Kidney glomerular epithelial cell (primary cell): ENCODE data around the gene PCDHGA12.
"Not testable (repeated sequence)": the region's sequence is repeated elsewhere in the genome, so short reads cannot be mapped to it uniquely, and the experiment has no call there.

Experiments used
- DNase-seq: peaks from one replicate; lab custom pipeline; 2025; lab: John Stamatoyannopoulos, UW

The PCDHGA12 gene

DNA sequence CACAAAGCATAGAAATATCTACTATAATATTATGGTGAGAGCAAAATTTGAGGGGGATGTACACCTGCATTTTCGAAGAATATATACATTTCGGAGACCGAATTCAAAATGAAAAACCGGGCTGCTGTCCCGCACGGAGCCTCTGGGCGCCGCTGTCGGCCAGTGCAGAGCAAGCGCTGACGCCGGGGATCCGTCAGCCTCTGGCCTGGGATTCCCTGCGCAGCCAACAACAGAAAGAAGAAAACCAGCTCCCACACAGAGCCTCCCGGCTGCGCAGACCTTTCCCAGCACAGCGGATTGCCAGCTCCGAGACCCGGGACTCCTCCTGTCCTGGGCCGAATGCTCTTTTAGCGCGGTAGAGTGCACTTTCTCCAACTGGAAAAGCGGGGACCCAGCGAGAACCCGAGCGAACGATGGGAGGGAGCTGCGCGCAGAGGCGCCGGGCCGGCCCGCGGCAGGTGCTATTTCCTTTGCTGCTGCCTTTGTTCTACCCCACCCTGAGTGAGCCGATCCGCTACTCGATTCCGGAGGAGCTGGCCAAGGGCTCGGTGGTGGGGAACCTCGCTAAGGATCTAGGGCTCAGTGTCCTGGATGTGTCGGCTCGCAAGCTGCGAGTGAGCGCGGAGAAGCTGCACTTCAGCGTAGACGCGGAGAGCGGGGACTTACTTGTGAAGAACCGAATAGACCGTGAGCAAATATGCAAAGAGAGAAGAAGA lies 22.4 kb upstream of the PCDHGA12 start, which contains the start of gene PCDHGB6:
Gene PCDHGB6 (plus strand): TSS at position 232 of the 716 bp plus-strand sequence. CDS start 182 bp downstream, at position 414.
- DNase-seq: not testable (repeated sequence)

DNA sequence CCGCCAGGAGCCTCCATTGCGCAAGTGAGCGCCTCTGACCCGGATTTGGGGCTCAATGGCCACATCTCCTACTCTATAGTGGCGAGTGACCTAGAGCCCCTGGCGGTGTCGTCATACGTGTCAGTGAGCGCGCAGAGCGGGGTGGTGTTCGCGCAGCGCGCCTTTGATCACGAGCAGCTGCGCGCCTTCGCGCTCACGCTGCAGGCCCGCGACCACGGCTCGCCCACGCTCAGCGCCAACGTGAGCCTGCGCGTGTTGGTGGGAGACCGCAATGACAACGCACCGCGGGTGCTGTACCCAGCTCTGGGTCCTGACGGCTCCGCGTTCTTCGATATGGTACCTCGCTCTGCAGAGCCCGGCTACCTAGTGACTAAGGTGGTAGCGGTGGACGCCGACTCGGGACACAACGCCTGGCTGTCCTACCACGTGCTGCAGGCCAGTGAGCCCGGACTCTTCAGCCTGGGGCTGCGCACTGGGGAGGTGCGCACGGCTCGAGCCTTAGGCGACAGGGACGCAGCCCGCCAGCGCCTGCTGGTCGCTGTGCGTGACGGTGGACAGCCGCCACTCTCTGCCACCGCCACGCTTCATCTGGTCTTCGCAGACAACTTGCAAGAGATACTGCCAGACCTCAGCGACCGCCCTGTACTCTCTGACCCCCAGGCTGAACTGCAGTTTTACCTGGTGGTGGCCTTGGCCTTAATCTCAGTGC lies 20.6 kb upstream of the PCDHGA12 start:
- no peak for DNase-seq

DNA sequence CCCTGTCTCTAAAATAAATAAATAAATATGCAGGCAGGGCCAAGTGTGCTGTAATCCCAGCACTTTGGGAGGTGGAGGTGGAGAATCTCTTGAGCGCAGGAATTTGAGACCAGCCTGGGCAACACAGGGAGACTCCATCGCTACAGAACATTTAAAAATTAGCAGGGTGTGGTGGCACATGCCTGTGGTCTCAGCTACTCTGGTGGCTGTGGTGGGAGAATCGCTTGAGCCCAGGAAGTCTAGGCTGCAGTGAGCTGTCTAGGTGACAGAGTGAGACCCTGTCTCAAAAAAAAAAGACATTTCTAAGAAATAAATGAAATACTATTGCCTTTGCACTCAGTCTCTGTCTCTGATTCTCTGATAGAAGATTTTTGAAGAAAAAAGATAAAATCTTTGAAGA lies 18.7 kb upstream of the PCDHGA12 start:
- DNase-seq: no peak

- peak; percentile 15 for DNase-seq
These were observed 17.3 kb upstream of the PCDHGA12 start, which contains the start of gene PCDHGA10 for GRCh38 chr5:141412854-141413539. TSS of gene PCDHGA10 (plus strand) at chr5:141412987. CDS start at chr5:141413176, 189 bp downstream.

GRCh38 chr5:141413540-141414069 lies 16.7 kb upstream of the PCDHGA12 start:
- DNase-seq: no peak

GRCh38 chr5:141414548-141415274 lies 15.6 kb upstream of the PCDHGA12 start:
- DNase-seq: not testable (repeated sequence)

DNA sequence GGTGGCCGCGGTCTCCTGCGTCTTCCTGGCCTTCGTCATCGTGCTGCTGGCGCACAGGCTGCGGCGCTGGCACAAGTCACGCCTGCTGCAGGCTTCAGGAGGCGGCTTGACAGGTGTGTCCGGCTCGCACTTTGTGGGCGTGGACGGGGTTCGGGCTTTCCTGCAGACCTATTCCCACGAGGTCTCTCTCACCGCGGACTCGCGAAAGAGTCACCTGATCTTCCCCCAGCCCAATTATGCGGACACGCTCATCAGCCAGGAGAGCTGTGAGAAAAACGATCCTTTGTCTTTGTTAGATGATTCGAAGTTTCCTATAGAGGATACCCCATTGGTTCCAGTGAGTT lies 15.1 kb upstream of the PCDHGA12 start:
- not testable (repeated sequence) for DNase-seq

DNA sequence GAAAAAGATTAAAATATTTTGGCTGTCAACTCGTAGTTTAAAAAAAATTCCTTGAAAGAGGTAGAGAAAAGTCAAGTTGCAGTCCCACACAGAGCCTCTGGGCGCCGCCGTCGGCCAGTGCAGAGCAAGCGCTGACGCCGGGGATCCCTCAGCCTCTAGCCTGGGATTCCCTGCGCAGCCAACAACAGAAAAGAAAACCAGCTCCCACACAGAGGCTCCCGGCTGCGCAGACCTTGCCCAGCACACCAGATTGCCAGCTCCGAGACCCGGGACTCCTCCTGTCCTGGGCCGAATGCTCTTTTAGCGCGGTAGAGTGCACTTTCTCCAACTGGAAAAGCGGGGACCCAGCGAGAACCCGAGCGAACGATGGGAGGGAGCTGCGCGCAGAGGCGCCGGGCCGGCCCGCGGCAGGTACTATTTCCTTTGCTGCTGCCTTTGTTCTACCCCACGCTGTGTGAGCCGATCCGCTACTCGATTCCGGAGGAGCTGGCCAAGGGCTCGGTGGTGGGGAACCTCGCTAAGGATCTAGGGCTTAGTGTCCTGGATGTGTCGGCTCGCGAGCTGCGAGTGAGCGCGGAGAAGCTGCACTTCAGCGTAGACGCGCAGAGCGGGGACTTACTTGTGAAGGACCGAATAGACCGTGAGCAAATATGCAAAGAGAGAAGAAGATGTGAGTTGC lies 12.7 kb upstream of the PCDHGA12 start, which contains the start of gene PCDHGB7:
Gene PCDHGB7 (plus strand): TSS at position 184 of the 679 bp plus-strand sequence. CDS start 183 bp downstream, at position 367.
- DNase-seq: peak; percentile 72

DNA sequence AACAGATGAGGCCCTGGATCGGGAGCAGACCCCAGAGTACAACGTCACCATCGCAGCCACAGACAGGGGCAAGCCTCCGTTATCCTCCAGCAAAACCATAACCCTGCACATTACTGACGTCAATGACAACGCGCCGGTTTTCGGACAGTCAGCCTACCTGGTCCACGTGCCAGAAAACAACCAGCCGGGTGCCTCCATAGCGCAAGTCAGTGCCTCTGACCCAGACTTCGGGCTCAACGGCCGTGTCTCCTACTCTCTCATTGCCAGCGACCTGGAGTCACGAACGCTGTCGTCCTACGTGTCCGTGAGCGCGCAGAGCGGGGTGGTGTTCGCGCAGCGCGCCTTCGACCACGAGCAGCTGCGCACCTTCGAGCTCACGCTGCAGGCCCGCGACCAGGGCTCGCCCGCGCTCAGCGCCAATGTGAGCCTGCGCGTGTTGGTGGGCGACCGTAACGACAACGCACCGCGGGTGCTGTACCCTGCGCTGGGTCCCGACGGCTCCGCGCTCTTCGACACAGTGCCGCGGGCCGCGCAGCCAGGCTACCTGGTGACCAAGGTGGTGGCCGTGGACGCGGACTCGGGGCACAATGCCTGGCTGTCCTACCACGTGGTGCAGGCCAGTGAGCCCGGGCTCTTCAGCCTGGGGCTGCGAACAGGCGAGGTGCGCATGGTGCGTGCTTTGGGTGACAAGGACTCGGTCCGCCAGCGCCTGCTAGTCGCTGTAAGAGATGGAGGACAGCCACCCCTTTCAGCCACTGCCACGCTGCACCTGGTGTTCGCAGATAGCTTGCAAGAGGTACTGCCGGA lies 11.0 kb upstream of the PCDHGA12 start:
- DNase-seq: no peak

DNA sequence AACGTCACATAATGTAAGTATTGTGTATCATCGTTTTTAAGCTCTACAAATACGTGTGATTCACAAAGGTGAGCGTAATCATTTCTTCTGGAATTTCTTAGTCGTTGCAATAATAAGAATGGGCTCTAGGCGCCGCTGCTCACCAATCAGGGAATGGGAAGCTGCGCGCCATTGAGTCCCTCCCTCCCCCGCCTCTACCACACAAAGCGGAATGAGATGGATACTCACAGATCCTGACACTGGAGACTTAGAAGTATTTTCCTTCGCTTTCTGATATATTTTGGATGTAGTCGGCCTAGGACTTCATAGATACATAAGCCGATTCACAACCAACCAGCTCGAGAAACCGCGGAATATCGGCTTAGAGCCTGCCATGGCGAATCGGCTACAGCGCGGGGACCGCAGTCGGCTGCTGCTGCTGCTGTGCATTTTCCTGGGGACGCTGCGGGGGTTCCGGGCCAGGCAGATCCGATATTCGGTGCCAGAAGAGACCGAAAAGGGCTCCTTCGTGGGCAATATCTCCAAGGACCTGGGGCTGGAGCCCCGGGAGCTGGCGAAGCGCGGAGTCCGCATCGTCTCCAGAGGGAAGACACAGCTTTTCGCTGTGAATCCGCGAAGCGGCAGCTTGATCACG lies 9.3 kb upstream of the PCDHGA12 start, which contains the start of gene PCDHGA11:
Gene PCDHGA11 (plus strand): TSS at position 197 of the 634 bp plus-strand sequence. CDS start 177 bp downstream, at position 374.
- DNase-seq: no peak

DNA sequence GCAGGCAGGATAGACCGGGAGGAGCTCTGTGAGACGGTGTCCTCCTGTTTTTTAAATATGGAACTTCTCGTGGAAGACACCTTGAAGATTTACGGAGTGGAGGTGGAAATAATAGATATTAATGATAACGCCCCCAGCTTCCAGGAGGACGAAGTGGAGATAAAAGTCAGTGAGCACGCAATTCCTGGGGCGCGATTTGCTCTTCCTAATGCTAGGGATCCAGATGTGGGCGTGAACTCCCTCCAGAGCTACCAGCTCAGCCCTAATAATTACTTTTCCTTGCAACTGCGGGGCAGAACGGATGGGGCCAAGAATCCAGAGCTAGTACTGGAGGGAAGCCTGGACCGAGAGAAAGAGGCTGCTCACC lies 8.8 kb upstream of the PCDHGA12 start:
- DNase-seq: no peak

- no peak for DNase-seq
These were observed 7.5 kb upstream of the PCDHGA12 start for GRCh38 chr5:141422742-141423291.

GRCh38 chr5:141427783-141428426 lies 2.4 kb upstream of the PCDHGA12 start:
- no peak for DNase-seq

DNA sequence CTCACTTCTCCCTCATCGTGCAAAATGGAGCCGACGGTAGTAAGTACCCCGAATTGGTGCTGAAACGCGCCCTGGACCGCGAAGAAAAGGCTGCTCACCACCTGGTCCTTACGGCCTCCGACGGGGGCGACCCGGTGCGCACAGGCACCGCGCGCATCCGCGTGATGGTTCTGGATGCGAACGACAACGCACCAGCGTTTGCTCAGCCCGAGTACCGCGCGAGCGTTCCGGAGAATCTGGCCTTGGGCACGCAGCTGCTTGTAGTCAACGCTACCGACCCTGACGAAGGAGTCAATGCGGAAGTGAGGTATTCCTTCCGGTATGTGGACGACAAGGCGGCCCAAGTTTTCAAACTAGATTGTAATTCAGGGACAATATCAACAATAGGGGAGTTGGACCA lies 979 bp downstream of the PCDHGA12 start:
- no peak for DNase-seq

- not testable (repeated sequence) for DNase-seq
These were observed 2.0 kb downstream of the PCDHGA12 start for GRCh38 chr5:141432308-141432707.

GRCh38 chr5:141432726-141433125 lies 2.4 kb downstream of the PCDHGA12 start:
- DNase-seq: not testable (repeated sequence)

- DNase-seq: no peak
These were observed 3.7 kb downstream of the PCDHGA12 start for GRCh38 chr5:141434006-141434405.

DNA sequence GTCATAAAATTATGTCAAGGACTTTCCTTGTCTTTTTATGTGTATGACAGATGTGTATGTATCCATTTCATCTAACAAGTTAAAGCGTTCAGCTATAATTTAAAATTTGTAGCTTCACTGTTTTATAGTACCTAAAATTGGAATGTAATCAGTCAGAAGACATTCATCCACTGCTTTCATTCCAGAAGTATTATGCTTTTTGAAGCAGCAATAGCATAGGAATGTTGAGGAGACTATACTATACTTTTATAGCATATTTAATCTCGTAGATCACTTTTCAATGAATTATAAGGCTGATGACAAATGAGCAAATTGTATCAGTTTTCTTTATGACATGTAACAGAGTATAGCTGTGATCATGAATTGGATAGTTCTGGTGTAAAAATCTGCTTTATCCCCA lies 6.9 kb downstream of the PCDHGA12 start:
- DNase-seq: no peak
